HepG2 (cell line): ENCODE results near the gene SLC4A2. TPM values are rescaled to one million over a fixed set of nuclear protein-coding genes. Genes with fewer than 3 reads are reported as not detected.

Experiments used
- ATAC-seq: fragments of 200-7000 bp; cut with Tn5 transposase; 3 replicates; pipeline ENCODE4 v1.9.1; 2020; ENCODE audit warnings: mild to moderate bottlenecking, moderate library complexity
- BruUV-seq: library from RNA; stranded (reverse); fragments of 400-500 nt; replicated peaks from 2 replicates; lab custom pipeline; 2021; lab: Mats Ljungman, UMichigan
- CTCF ChIA-PET: fragments of 300-600 bp; formaldehyde crosslinking; extraction: SDS; loops from one replicate; lab custom pipeline; 2021; ENCODE audit warnings: low total read pairs, inconsistent platforms, low intra/inter-chr PET ratio; lab: Yijun Ruan, JAX
- POLR2A ChIA-PET: fragments of 350-600 bp; sonication (Branson Sonifier 250); formaldehyde crosslinking; loops from one replicate; lab custom pipeline; 2020; ENCODE audit warnings: antibody characterized with exemption, inconsistent platforms; lab: Yijun Ruan, JAX
- DNase-seq: peaks from one replicate; pipeline ENCODE4 v3.0.0-alpha.2; 2015; ENCODE audit warnings: low spot score
- FAIRE-seq: peaks from 3 replicates; lab custom pipeline; 2011; peaks lifted over from hg19 to GRCh38; lab: Jason Lieb, UNC
- H2AFZ ChIP-seq: one replicate; pipeline ENCODE4 v1.6.1; 2011; ENCODE audit warnings: low read length, inconsistent platforms
- H3K27ac ChIP-seq: fragments of 300-600 bp; 3 replicates; pipeline ENCODE4 v1.8.0; 2011; ENCODE audit warnings: mixed run types, mild to moderate bottlenecking, mixed read lengths, low read length, inconsistent platforms; ENCODE audit not compliant: insufficient read depth; ENCODE audit errors: extremely low read length
- H3K27me3 ChIP-seq, 2 experiments: fragments of 200-600 bp in 1 of 2; 2 replicates in 1 of 2; 3 replicates in 1 of 2; pipeline versions ENCODE4 v1.6.0 to v1.8.0; 2011; ENCODE audit warnings: low read length in 2 of 2, mild to moderate bottlenecking in 2 of 2, moderate library complexity in 2 of 2, inconsistent platforms in 1 of 2; ENCODE audit not compliant: insufficient read depth in 2 of 2, control insufficient read depth in 1 of 2
- H3K36me3 ChIP-seq, 2 experiments: fragments of 200-600 bp in 1 of 2; replicated peaks in 1 of 2; 2 replicates in 1 of 2; 3 replicates in 1 of 2; pipeline versions ENCODE4 v1.5.1 to v1.8.0; 2011; ENCODE audit warnings: low read length in 2 of 2, inconsistent platforms in 1 of 2; ENCODE audit not compliant: insufficient read depth in 2 of 2, control insufficient read depth in 1 of 2
- H3K4me1 ChIP-seq: 2 replicates; pipeline ENCODE4 v1.5.1; 2012; ENCODE audit warnings: low read length, inconsistent platforms; ENCODE audit not compliant: insufficient read depth
- H3K4me2 ChIP-seq: 2 replicates; pipeline ENCODE4 v1.6.0; 2011; ENCODE audit warnings: low read depth, low read length, inconsistent platforms
- H3K4me3 ChIP-seq, 3 experiments: fragments of 200-600 bp in 1 of 3; sonication (generic), shearing (Covaris generic) in 1 of 3; replicated peaks in 1 of 3; 2 replicates each; pipeline ENCODE4 v1.5.1; 2011 to 2016; ENCODE audit warnings: low read length in 3 of 3, inconsistent platforms in 2 of 3, low read depth in 2 of 3, mild to moderate bottlenecking in 2 of 3, control low read depth in 1 of 3, mixed read lengths in 1 of 3; ENCODE audit not compliant: insufficient read depth in 1 of 3
- H3K79me2 ChIP-seq: one replicate; pipeline ENCODE4 v1.6.1; 2011; ENCODE audit warnings: low read length, inconsistent platforms; ENCODE audit not compliant: insufficient read depth
- H3K9ac ChIP-seq: 2 replicates; pipeline ENCODE4 v1.6.0; 2011; ENCODE audit warnings: mild to moderate bottlenecking, low read depth, low read length, inconsistent platforms; ENCODE audit not compliant: insufficient read depth
- H3K9me3 ChIP-seq: 2 replicates; pipeline ENCODE4 v1.5.1; 2012; ENCODE audit warnings: mild to moderate bottlenecking, low read length
- H4K20me1 ChIP-seq: 2 replicates; pipeline ENCODE4 v1.6.0; 2011; ENCODE audit warnings: inconsistent platforms, mild to moderate bottlenecking, low read length, moderate library complexity; ENCODE audit not compliant: insufficient read depth
- DMAP1 ChIP-seq: IDR thresholded peaks from 2 replicates; pipeline ENCODE4 v1.6.1; 2016
- GLI4 ChIP-seq: sonication (generic); formaldehyde crosslinking; IDR thresholded peaks from 2 replicates; pipeline ENCODE4 v1.5.1; 2020; ENCODE audit warnings: missing genetic modification reagents, mild to moderate bottlenecking, moderate library complexity, borderline replicate concordance
- GPBP1L1 ChIP-seq: sonication (generic); formaldehyde crosslinking; IDR thresholded peaks from 2 replicates; pipeline ENCODE4 v1.5.0; 2020; ENCODE audit warnings: mild to moderate bottlenecking, missing genetic modification reagents
- KAT7 ChIP-seq: IDR thresholded peaks from 2 replicates; pipeline ENCODE4 v1.6.1; 2018; ENCODE audit warnings: borderline replicate concordance, missing compliant biosample characterization
- KDM3A ChIP-seq: IDR thresholded peaks from 2 replicates; pipeline ENCODE4 v1.6.1; 2018; ENCODE audit warnings: low read depth, missing compliant biosample characterization
- RFX1 ChIP-seq: fragments of 450-650 bp; IDR thresholded peaks from 2 replicates; pipeline ENCODE4 v1.6.1; 2017
- SATB2 ChIP-seq: sonication (generic); formaldehyde crosslinking; IDR thresholded peaks from 2 replicates; pipeline ENCODE4 v1.5.0; 2020; ENCODE audit warnings: missing genetic modification reagents
- SP4 ChIP-seq: sonication (generic); formaldehyde crosslinking; IDR thresholded peaks from 2 replicates; pipeline ENCODE4 v1.8.1; 2023; ENCODE audit warnings: mild to moderate bottlenecking, missing genetic modification reagents
- TGIF2 ChIP-seq: IDR thresholded peaks from 2 replicates; pipeline ENCODE4 v1.6.1; 2016; ENCODE audit warnings: control low read depth, missing compliant biosample characterization
- THAP8 ChIP-seq: sonication (generic); formaldehyde crosslinking; IDR thresholded peaks from 2 replicates; pipeline ENCODE4 v1.5.1; 2020; ENCODE audit warnings: missing genetic modification reagents, mild to moderate bottlenecking, borderline replicate concordance
- ZNF234 ChIP-seq: sonication (generic); formaldehyde crosslinking; conservative IDR thresholded peaks from 2 replicates; pipeline ENCODE4 v1.5.1; 2020; ENCODE audit warnings: mild to moderate bottlenecking, missing genetic modification reagents
- ZNF329 ChIP-seq: sonication (generic); formaldehyde crosslinking; IDR thresholded peaks from 2 replicates; pipeline ENCODE4 v1.9.0; 2021; ENCODE audit warnings: low read depth, mild to moderate bottlenecking, missing genetic modification reagents
- ZNF841 ChIP-seq: sonication (generic); formaldehyde crosslinking; IDR thresholded peaks from 2 replicates; pipeline ENCODE4 v1.8.1; 2023; ENCODE audit warnings: missing genetic modification reagents, borderline replicate concordance
- WGBS: methylation state at CpG from one replicate; pipeline ENCODE4 v1.1.6; 2017; ENCODE audit warnings: low lambda C conversion rate; 5-methylcytosine and 5-hydroxymethylcytosine counted together
- in situ Hi-C: cut with HindIII; loops from 2 replicates; pipeline ENCODE4 v1.10.0; 2017; ENCODE audit warnings: low pct_unique_long_range_greater_than_20kb; ENCODE audit not compliant: extremely low pct_ligation_motif_present
- intact Hi-C: fragments of 100-400 bp; cut with micrococcal nuclease; formaldehyde crosslinking; loops from one replicate; pipeline ENCODE4 v1.10.0; 2022; ENCODE audit not compliant: unreplicated experiment
- polyA plus RNA-seq, 8 experiments: library from polyadenylated mRNA; depleted of rRNA in 3 of 8; stranded (reverse) in 7 of 8; unstranded in 1 of 8; fragments of >200 nt; fragmentation: Illumina TruSeq in 4 of 8; extraction: Trizol in 4 of 8; gene quantifications; 2 replicates each; pipeline versions ENCODE4 v1.2.1 to v1.2.3, GENCODE V29; 2011 to 2016; ENCODE audit warnings: low read depth in 4 of 8, missing spikeins in 1 of 8, mixed read lengths in 1 of 8; ENCODE audit not compliant: insufficient read depth in 1 of 8
- total RNA-seq, 5 experiments: library from RNA; depleted of rRNA; stranded (reverse); fragments of >200 nt; fragmentation: Illumina TruSeq; extraction: Trizol; gene quantifications; 2 replicates each; pipeline ENCODE4 v1.2.3, GENCODE V29; 2016; ENCODE audit warnings: low read depth in 1 of 5
- TF ChIP-seq, protein P1 (sequence below): sonication (generic); formaldehyde crosslinking; IDR thresholded peaks from 2 replicates; pipeline ENCODE4 v1.4.0; 2020; ENCODE audit warnings: missing genetic modification reagents

Gene SLC4A2
- total and polyA plus RNA-seq, 2 of the 13 experiments (the other 11 are each of a cell fraction or from before 2014, with no cell fraction given), result 51.9 to 73.4 TPM

- H3K9ac ChIP-seq, result no peak overlapping the region
- in situ Hi-C loops, result no loop called here
- H3K4me2 ChIP-seq, result no peak overlapping the region
- DNase-seq (no peak), ATAC-seq (no peak), FAIRE-seq (no peak)
- H2AFZ ChIP-seq, result no peak overlapping the region
- H3K36me3 ChIP-seq, result no peaks in the 10 kb centered on the region; a peak in 1 of 5 replicates
- no peaks in the 10 kb centered on the region for H3K9me3 ChIP-seq
- H3K79me2 ChIP-seq, result no peaks in the 10 kb centered on the region
- intact Hi-C loops, result no loop called here
- no TSS peak for BruUV-seq
- TF ChIP-seq ZNF841 (CRISPR knock-in tag), result no peak
- TF ChIP-seq THAP8, result no peak
- no peak for TF ChIP-seq ZNF234
- peak; percentile 28; the same call in 1 of the 2 replicates for TF ChIP-seq RFX1
- no peak for TF ChIP-seq DMAP1
- no peak for TF ChIP-seq KDM3A (CRISPR knock-in tag)
- H3K27ac ChIP-seq, result no peak overlapping the region
- ChIA-PET POLR2A (no interaction called here), CTCF (no interaction called here)
- peaks cover 68% of the 10 kb centered on the region for H3K4me1 ChIP-seq
- 95% methylated on average over 46 of the region's 55 CpGs for WGBS
- no peaks in the 10 kb centered on the region for H4K20me1 ChIP-seq
- no peak overlapping the region for H3K4me3 ChIP-seq
- peaks cover 3 to 8% of the 10 kb centered on the region in 2 experiments; a peak in 3 of 5 replicates for H3K27me3 ChIP-seq
Measured at GRCh38 chr7:151013733-151014497, 45.5 kb upstream of the SLC4A2 start.

GRCh38 chr7:151014950-151015349 is 44.4 kb upstream of the SLC4A2 start:
- DNase-seq, result no peak
- Histone ChIP-seq H3K9ac (no peak overlapping the region), H3K27ac (no peak overlapping the region), H3K36me3 (no peaks in the 10 kb centered on the region; a peak in 1 of 5 replicates), H3K79me2 (no peaks in the 10 kb centered on the region), H2AFZ (no peak overlapping the region), H3K9me3 (no peaks in the 10 kb centered on the region), H3K4me3 (no peak overlapping the region), H3K27me3 (peaks cover 6 to 18% of the 10 kb centered on the region in 2 experiments; a peak in 4 of 5 replicates), H3K4me2 (no peak overlapping the region), H4K20me1 (no peaks in the 10 kb centered on the region), H3K4me1 (peaks cover 57% of the 10 kb centered on the region)
- POLR2A ChIA-PET, result no interaction called here
- no peak for ATAC-seq
- WGBS, result 82% methylated on average over 5 of the region's 8 CpGs
- in situ Hi-C loops (no loop called here), intact Hi-C loops (no loop called here)
- FAIRE-seq, result no peak
- CTCF ChIA-PET, result no interaction called here
- no TSS peak for BruUV-seq
- TF ChIP-seq TGIF2 (CRISPR knock-in tag), result no peak
- TF ChIP-seq SATB2 (CRISPR knock-in tag), result no peak
- TF ChIP-seq SP4 (CRISPR knock-in tag), result no peak
- no peak for TF ChIP-seq ZNF329 (CRISPR knock-in tag)
- no peak for TF ChIP-seq GPBP1L1
- TF ChIP-seq, protein P1, sequence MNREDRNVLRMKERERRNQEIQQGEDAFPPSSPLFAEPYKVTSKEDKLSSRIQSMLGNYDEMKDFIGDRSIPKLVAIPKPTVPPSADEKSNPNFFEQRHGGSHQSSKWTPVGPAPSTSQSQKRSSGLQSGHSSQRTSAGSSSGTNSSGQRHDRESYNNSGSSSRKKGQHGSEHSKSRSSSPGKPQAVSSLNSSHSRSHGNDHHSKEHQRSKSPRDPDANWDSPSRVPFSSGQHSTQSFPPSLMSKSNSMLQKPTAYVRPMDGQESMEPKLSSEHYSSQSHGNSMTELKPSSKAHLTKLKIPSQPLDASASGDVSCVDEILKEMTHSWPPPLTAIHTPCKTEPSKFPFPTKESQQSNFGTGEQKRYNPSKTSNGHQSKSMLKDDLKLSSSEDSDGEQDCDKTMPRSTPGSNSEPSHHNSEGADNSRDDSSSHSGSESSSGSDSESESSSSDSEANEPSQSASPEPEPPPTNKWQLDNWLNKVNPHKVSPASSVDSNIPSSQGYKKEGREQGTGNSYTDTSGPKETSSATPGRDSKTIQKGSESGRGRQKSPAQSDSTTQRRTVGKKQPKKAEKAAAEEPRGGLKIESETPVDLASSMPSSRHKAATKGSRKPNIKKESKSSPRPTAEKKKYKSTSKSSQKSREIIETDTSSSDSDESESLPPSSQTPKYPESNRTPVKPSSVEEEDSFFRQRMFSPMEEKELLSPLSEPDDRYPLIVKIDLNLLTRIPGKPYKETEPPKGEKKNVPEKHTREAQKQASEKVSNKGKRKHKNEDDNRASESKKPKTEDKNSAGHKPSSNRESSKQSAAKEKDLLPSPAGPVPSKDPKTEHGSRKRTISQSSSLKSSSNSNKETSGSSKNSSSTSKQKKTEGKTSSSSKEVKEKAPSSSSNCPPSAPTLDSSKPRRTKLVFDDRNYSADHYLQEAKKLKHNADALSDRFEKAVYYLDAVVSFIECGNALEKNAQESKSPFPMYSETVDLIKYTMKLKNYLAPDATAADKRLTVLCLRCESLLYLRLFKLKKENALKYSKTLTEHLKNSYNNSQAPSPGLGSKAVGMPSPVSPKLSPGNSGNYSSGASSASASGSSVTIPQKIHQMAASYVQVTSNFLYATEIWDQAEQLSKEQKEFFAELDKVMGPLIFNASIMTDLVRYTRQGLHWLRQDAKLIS (CRISPR knock-in tag), result no peak
- TF ChIP-seq GLI4 (CRISPR knock-in tag), result no peak
- TF ChIP-seq KAT7 (CRISPR knock-in tag), result no peak
